Transverse colon (tissue), 4 donors: ENCODE data around the gene HDAC4. TPM values are rescaled to one million over a fixed set of nuclear protein-coding genes. Genes with fewer than 3 reads are reported as not detected.
A peak's percentile ranks its signal among the peaks of the same experiment; 100 is the strongest.

Experiments
- DNase-seq: peaks from one replicate; pipeline ENCODE4 v3.0.0-alpha.2; 2019
- H3K27ac ChIP-seq, 4 donors: fragments of 200-600 bp; sonication (generic); 2 replicates each; pipeline ENCODE4 v1.5.1; 2016 to 2018; ENCODE audit warnings: inconsistent platforms in 4 of 4
- H3K27me3 ChIP-seq: fragments of 200-600 bp; sonication (generic); 2 replicates; pipeline ENCODE4 v1.5.1; 2017; ENCODE audit warnings: inconsistent platforms
- H3K36me3 ChIP-seq, 4 donors: fragments of 200-600 bp; sonication (generic); 2 replicates each; pipeline ENCODE4 v1.5.1; 2017 to 2019; ENCODE audit warnings: inconsistent platforms in 4 of 4
- H3K4me1 ChIP-seq, 4 donors: fragments of 200-600 bp; sonication (generic); 2 replicates each; pipeline ENCODE4 v1.5.1; 2017 to 2020; ENCODE audit warnings: inconsistent platforms in 4 of 4
- H3K4me3 ChIP-seq, 4 donors: fragments of 200-600 bp; sonication (generic); 1 replicate in 1 of 4; 2 replicates in 3 of 4; pipeline versions ENCODE4 v1.5.1 to v1.6.1; 2017 to 2019; ENCODE audit warnings: inconsistent platforms in 4 of 4
- H3K9me3 ChIP-seq, 2 donors: fragments of 200-600 bp; sonication (generic); 2 replicates each; pipeline ENCODE4 v1.5.1; 2017 to 2019; ENCODE audit warnings: inconsistent platforms in 2 of 2
- CTCF ChIP-seq, 5 experiments: fragments of 200-600 bp in 3 of 5; fragments of 450-650 bp in 2 of 5; sonication (generic) in 3 of 5; IDR thresholded peaks; 1 replicate in 2 of 5; 2 replicates in 3 of 5; pipeline ENCODE4 v1.5.1; 2016 to 2017; ENCODE audit warnings: antibody characterized with exemption in 5 of 5, inconsistent platforms in 3 of 5, mild to moderate bottlenecking in 2 of 5, moderate library complexity in 1 of 5
- EP300 ChIP-seq: sonication (generic); formaldehyde crosslinking; IDR thresholded peaks from one replicate; pipeline ENCODE4 v1.6.1; 2017; ENCODE audit warnings: antibody characterized with exemption, low read depth
- POLR2A ChIP-seq: fragments of 450-650 bp; IDR thresholded peaks from one replicate; pipeline ENCODE4 v1.6.1; 2016; ENCODE audit warnings: antibody characterized with exemption, mild to moderate bottlenecking, moderate library complexity
- POLR2AphosphoS5 ChIP-seq, 3 donors: sonication (generic); formaldehyde crosslinking; IDR thresholded peaks; one replicate each; pipeline ENCODE4 v1.6.1; 2016; ENCODE audit warnings: antibody characterized with exemption in 3 of 3
- WGBS, 2 donors: methylation state at CpG; one replicate each; pipeline ENCODE4 v1.1.5; 2018; ENCODE audit warnings: low coverage in 1 of 2; 5-methylcytosine and 5-hydroxymethylcytosine counted together
- in situ Hi-C, 4 donors: fragments of 200-750 bp; cut with MboI; loops; one replicate each; pipeline versions ENCODE4 v1.15.0 to v1.15.1; 2017; ENCODE audit warnings: low sequenced_read_pairs in 3 of 4, low pct_ligation_motif_present in 1 of 4, low pct_unique_long_range_greater_than_20kb in 1 of 4
- intact Hi-C: fragments of 100-400 bp; cut with DNase I; formaldehyde crosslinking; loops from one replicate; pipeline ENCODE4 v1.15.1; 2023; ENCODE audit warnings: low total_unique reads
- total RNA-seq, 4 donors: library from RNA; depleted of rRNA; stranded (reverse); fragments of >200 nt; gene quantifications; one replicate each; pipeline ENCODE4 v1.1.0, GENCODE V29; 2016

Gene HDAC4
- total RNA-seq, 4 donors from 2014 or later = 33.9 to 192 (median 112) TPM

GRCh38 chr2:239215136-239215925, 185.5 kb downstream of the HDAC4 start:
- 85 to 89% methylated on average over 7 to 18 of the region's 23 CpGs for WGBS, 2 donors
- in situ Hi-C loops = no loop called here
- H3K36me3 ChIP-seq = no peaks in the 10 kb centered on the region
- intact Hi-C loops = no loop called here
- TF ChIP-seq POLR2AphosphoS5 (IDR thresholded peaks at IDR 0.05) (no peak), CTCF (IDR thresholded peaks at IDR 0.05) (no peak), POLR2A (no peak), EP300 (no peak)
- no peak for DNase-seq
- H3K27ac ChIP-seq = no peak overlapping the region
- no peaks in the 10 kb centered on the region for H3K27me3 ChIP-seq
- peaks cover 0 to 3% of the 10 kb centered on the region in 2 donors for H3K9me3 ChIP-seq
- H3K4me1 ChIP-seq = peaks cover 12 to 53% (median 26%) of the 10 kb centered on the region in 4 donors
- H3K4me3 ChIP-seq = no peak overlapping the region

DNA sequence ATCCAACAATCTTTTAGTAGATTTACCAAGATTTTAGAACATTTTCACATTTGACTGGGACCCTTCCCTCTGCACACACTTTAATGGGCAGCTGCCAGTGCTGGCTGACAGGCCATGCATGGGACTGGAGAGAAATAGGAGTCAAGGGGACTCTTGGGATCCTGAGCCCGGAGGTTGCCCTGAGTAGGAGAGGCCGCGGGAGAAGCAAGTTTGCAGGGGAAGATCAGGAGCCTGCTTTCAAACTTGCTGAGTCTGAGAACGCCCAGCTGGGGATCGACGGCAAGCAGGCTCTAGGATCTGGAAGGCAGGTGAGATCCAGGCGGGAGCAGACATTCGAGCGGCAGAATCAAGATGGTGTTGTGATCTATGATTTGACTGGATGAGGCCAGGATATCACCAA, 186.1 kb downstream of the HDAC4 start:
- in situ Hi-C loops (no loop called here), intact Hi-C loops (no loop called here)
- no peaks in the 10 kb centered on the region for H3K9me3 ChIP-seq
- no peak for DNase-seq
- no peaks in the 10 kb centered on the region for H3K36me3 ChIP-seq
- H3K4me1 ChIP-seq = peaks cover 12 to 52% (median 26%) of the 10 kb centered on the region in 4 donors
- no peaks in the 10 kb centered on the region for H3K27me3 ChIP-seq
- no peak overlapping the region for H3K27ac ChIP-seq
- WGBS, 2 donors = 91% methylated on average over 9 of the region's 9 CpGs; no CpG with 5 or more reads in 1 of the 2 donors
- no peak overlapping the region for H3K4me3 ChIP-seq
- TF ChIP-seq POLR2AphosphoS5 (IDR thresholded peaks at IDR 0.05) (no peak), EP300 (no peak), CTCF (IDR thresholded peaks at IDR 0.05) (no peak), POLR2A (no peak)

GRCh38 chr2:239213643-239214101, 187.1 kb downstream of the HDAC4 start:
- WGBS, 2 donors = 87% methylated on average over 7 of the region's 7 CpGs; no CpG with 5 or more reads in 1 of the 2 donors
- in situ Hi-C loops = no loop called here
- Histone ChIP-seq H3K4me1 (peaks cover 12 to 58% (median 28%) of the 10 kb centered on the region in 4 donors), H3K27me3 (no peaks in the 10 kb centered on the region), H3K27ac (peak overlapping the region in 1 of 4 donors; percentile 18), H3K9me3 (no peaks in the 10 kb centered on the region), H3K36me3 (no peaks in the 10 kb centered on the region), H3K4me3 (no peak overlapping the region)
- no peak for DNase-seq
- intact Hi-C loops = no loop called here
- TF ChIP-seq POLR2A (no peak), CTCF (IDR thresholded peaks at IDR 0.05) (no peak), EP300 (no peak), POLR2AphosphoS5 (IDR thresholded peaks at IDR 0.05) (no peak)

GRCh38 chr2:239212929-239213642, 187.7 kb downstream of the HDAC4 start:
- in situ Hi-C loops = no loop called here
- Histone ChIP-seq H3K4me1 (peaks cover 12 to 63% (median 33%) of the 10 kb centered on the region in 4 donors), H3K27me3 (no peaks in the 10 kb centered on the region), H3K36me3 (no peaks in the 10 kb centered on the region), H3K4me3 (no peak overlapping the region), H3K9me3 (no peaks in the 10 kb centered on the region), H3K27ac (peak overlapping the region in 2 of 4 donors; percentile 18 to 41)
- peak; percentile 7 for DNase-seq
- 67% methylated on average over 19 of the region's 19 CpGs; no CpG with 5 or more reads in 1 of the 2 donors for WGBS, 2 donors
- no peak for TF ChIP-seq EP300
- TF ChIP-seq POLR2A = no peak
- no peak for TF ChIP-seq POLR2AphosphoS5 (IDR thresholded peaks at IDR 0.05)
- TF ChIP-seq CTCF (IDR thresholded peaks at IDR 0.05) = no peak
- intact Hi-C loops = no loop called here
